IPS-NIHi7 (cell line): ENCODE measurements around the gene SLC25A45.
A peak's percentile ranks its signal among the peaks of the same experiment; 100 is the strongest.

ENCODE experiments used
- DNase-seq: peaks from one replicate; pipeline ENCODE4 v3.0.0; 2012; ENCODE audit warnings: mixed read lengths; ENCODE audit errors: extremely low spot score

SLC25A45 gene

GRCh38 chr11:65404638-65405339 is 22.3 kb upstream of the SLC25A45 start:
- DNase-seq: no peak

- DNase-seq: no peak
Measured at GRCh38 chr11:65404210-65404609, 21.8 kb upstream of the SLC25A45 start.

GRCh38 chr11:65403607-65404121 is 21.2 kb upstream of the SLC25A45 start:
- no peak for DNase-seq

- no peak for DNase-seq
Measured at GRCh38 chr11:65402790-65403189, 20.3 kb upstream of the SLC25A45 start.

- DNase-seq: no peak
Measured at GRCh38 chr11:65401803-65402248, 19.4 kb upstream of the SLC25A45 start.

GRCh38 chr11:65401073-65401802 is 18.8 kb upstream of the SLC25A45 start:
- DNase-seq: no peak

GRCh38 chr11:65400307-65401072 is 18.0 kb upstream of the SLC25A45 start:
- DNase-seq: no peak

GRCh38 chr11:65399845-65400244 is 17.4 kb upstream of the SLC25A45 start:
- DNase-seq: no peak

- DNase-seq: no peak
Measured at GRCh38 chr11:65399249-65399648, 16.8 kb upstream of the SLC25A45 start.

- DNase-seq: no peak
Measured at GRCh38 chr11:65398362-65398910, 16.0 kb upstream of the SLC25A45 start.

GRCh38 chr11:65396769-65397745 is 14.6 kb upstream of the SLC25A45 start:
- DNase-seq: no peak

- no peak for DNase-seq
Measured at GRCh38 chr11:65395961-65396530, 13.6 kb upstream of the SLC25A45 start.

- no peak for DNase-seq
Measured at GRCh38 chr11:65394125-65394536, 11.7 kb upstream of the SLC25A45 start.

- no peak for DNase-seq
Measured at GRCh38 chr11:65393513-65394079, 11.2 kb upstream of the SLC25A45 start.

- DNase-seq: no peak
Measured at GRCh38 chr11:65392899-65393298, 10.5 kb upstream of the SLC25A45 start.

GRCh38 chr11:65392186-65392829 is 9.9 kb upstream of the SLC25A45 start:
- no peak for DNase-seq

- peak; percentile 55 for DNase-seq
Measured at GRCh38 chr11:65390996-65391395, 8.6 kb upstream of the SLC25A45 start.

GRCh38 chr11:65390099-65390941 is 7.9 kb upstream of the SLC25A45 start:
- DNase-seq: no peak
